Activated CD4-positive, alpha-beta T cell treated with anti-CD3 and anti-CD28 coated beads for 36 hours (primary cell): ENCODE measurements around the gene RFX4. TPM values are rescaled to one million over a fixed set of nuclear protein-coding genes. Genes with fewer than 3 reads are reported as not detected.
"Not testable (repeated sequence)": the region's sequence is repeated elsewhere in the genome, so short reads cannot be mapped to it uniquely, and the experiment has no call there.

Source experiments
- ATAC-seq: fragments of 200-7000 bp; cut with Tn5 transposase; one replicate; pipeline ENCODE4 v1.10.0; 2021; ENCODE audit warnings: mild to moderate bottlenecking, moderate library complexity
- CTCF ChIA-PET: fragments of 350-600 bp; sonication (Branson Sonifier 250); formaldehyde crosslinking; loops from one replicate; lab custom pipeline; 2021; ENCODE audit warnings: antibody characterized with exemption; lab: Charles Lee
- POLR2A ChIA-PET: fragments of 350-600 bp; sonication (Branson Sonifier 250); formaldehyde crosslinking; loops from one replicate; lab custom pipeline; 2021; ENCODE audit warnings: antibody characterized with exemption, inconsistent platforms; lab: Charles Lee
- DNase-seq: peaks from one replicate; pipeline ENCODE4 v3.0.0-alpha.2; 2020
- H3K27ac Mint-ChIP-seq: one replicate; pipeline ENCODE4 v1.8.0; 2021; ENCODE audit warnings: mixed read lengths
- H3K27me3 Mint-ChIP-seq: one replicate; pipeline ENCODE4 v1.8.0; 2021; ENCODE audit warnings: mixed read lengths
- H3K36me3 Mint-ChIP-seq: one replicate; pipeline ENCODE4 v1.8.0; 2021; ENCODE audit warnings: low read depth, mixed read lengths
- H3K4me1 Mint-ChIP-seq: one replicate; pipeline ENCODE4 v1.8.0; 2021; ENCODE audit warnings: mixed read lengths
- H3K4me3 Mint-ChIP-seq: one replicate; pipeline ENCODE4 v1.8.0; 2021; ENCODE audit warnings: mild to moderate bottlenecking, moderate library complexity, mixed read lengths
- H3K9me3 Mint-ChIP-seq: one replicate; pipeline ENCODE4 v1.8.0; 2021; ENCODE audit warnings: low read depth, mixed read lengths
- intact Hi-C, 2 experiments: fragments of 100-400 bp; cut with DNase I in 1 of 2; cut with micrococcal nuclease in 1 of 2; formaldehyde crosslinking; loops; one replicate each; pipeline versions ENCODE4 v1.14.2 to v1.15.1; 2022 to 2024; cut with DNase I, micrococcal nuclease
- total RNA-seq, 2 experiments: library from RNA; stranded (reverse); gene quantifications; one replicate each; pipeline ENCODE4 v1.2.3, GENCODE V29; 2021

The RFX4 gene
- total RNA-seq, 2 experiments from 2014 or later: not detected

- DNase-seq: no peak
- no peak overlapping the region for H3K27ac Mint-ChIP-seq
- POLR2A ChIA-PET: no interaction called here
- no peaks in the 10 kb centered on the region for H3K36me3 Mint-ChIP-seq
- no peaks in the 10 kb centered on the region for H3K9me3 Mint-ChIP-seq
- ATAC-seq: no peak
- no peaks in the 10 kb centered on the region for H3K4me1 Mint-ChIP-seq
- CTCF ChIA-PET: interaction anchor here (0.6 kb wide), 1 partner anchor 275 kb away, joined by 3 read pairs; the partner anchor contains the start of gene TMEM263
- H3K27me3 Mint-ChIP-seq: peaks cover 2% of the 10 kb centered on the region
- H3K4me3 Mint-ChIP-seq: no peak overlapping the region
- intact Hi-C loops: loop anchor here (5.0 to 10.0 kb wide), 3 partner anchors 162 to 245 kb away; no protein-coding TSS in a partner anchor
These were observed 97.5 kb downstream of the RFX4 start for GRCh38 chr12:106680280-106680679.

GRCh38 chr12:106681210-106681609 lies 98.4 kb downstream of the RFX4 start:
- POLR2A ChIA-PET: no interaction called here
- H3K27ac Mint-ChIP-seq: no peak overlapping the region
- ATAC-seq: no peak
- H3K36me3 Mint-ChIP-seq: no peaks in the 10 kb centered on the region
- no peak for DNase-seq
- H3K27me3 Mint-ChIP-seq: no peaks in the 10 kb centered on the region
- no peaks in the 10 kb centered on the region for H3K9me3 Mint-ChIP-seq
- CTCF ChIA-PET: no interaction called here
- intact Hi-C loops: loop anchor here (5.0 to 10.0 kb wide), 3 partner anchors 161 to 244 kb away; no protein-coding TSS in a partner anchor
- H3K4me1 Mint-ChIP-seq: no peaks in the 10 kb centered on the region
- no peak overlapping the region for H3K4me3 Mint-ChIP-seq

GRCh38 chr12:106682594-106683234 lies 99.9 kb downstream of the RFX4 start:
- no peak overlapping the region for H3K4me3 Mint-ChIP-seq
- ATAC-seq (no peak), DNase-seq (no peak)
- H3K27me3 Mint-ChIP-seq: no peaks in the 10 kb centered on the region
- ChIA-PET CTCF (interaction anchor here (0.7 kb wide), 2 partner anchors 11 to 169 kb away, joined by 3 to 4 read pairs; no protein-coding TSS in a partner anchor), POLR2A (no interaction called here)
- no peaks in the 10 kb centered on the region for H3K36me3 Mint-ChIP-seq
- H3K4me1 Mint-ChIP-seq: no peaks in the 10 kb centered on the region
- H3K27ac Mint-ChIP-seq: no peak overlapping the region
- no peaks in the 10 kb centered on the region for H3K9me3 Mint-ChIP-seq
- intact Hi-C loops: loop anchor here (5.0 to 10.0 kb wide), 3 partner anchors 160 to 242 kb away; no protein-coding TSS in a partner anchor

GRCh38 chr12:106684497-106684896 lies 101.7 kb downstream of the RFX4 start:
- H3K36me3 Mint-ChIP-seq: no peaks in the 10 kb centered on the region
- H3K4me3 Mint-ChIP-seq: no peak overlapping the region
- H3K9me3 Mint-ChIP-seq: no peaks in the 10 kb centered on the region
- POLR2A ChIA-PET: no interaction called here
- no peak overlapping the region for H3K27ac Mint-ChIP-seq
- CTCF ChIA-PET: no interaction called here
- H3K4me1 Mint-ChIP-seq: no peaks in the 10 kb centered on the region
- H3K27me3 Mint-ChIP-seq: no peaks in the 10 kb centered on the region
- intact Hi-C loops: loop anchor here (5.0 to 10.0 kb wide), 3 partner anchors 158 to 240 kb away; no protein-coding TSS in a partner anchor
- ATAC-seq (no peak), DNase-seq (no peak)

- Mint-ChIP-seq H3K4me3 (no peak overlapping the region), H3K36me3 (no peaks in the 10 kb centered on the region), H3K27me3 (no peaks in the 10 kb centered on the region), H3K9me3 (no peaks in the 10 kb centered on the region), H3K4me1 (no peaks in the 10 kb centered on the region), H3K27ac (no peak overlapping the region)
- ChIA-PET CTCF (interaction anchor here (0.7 kb wide), 1 partner anchor 14 kb away, joined by 3 read pairs; no protein-coding TSS in a partner anchor), POLR2A (no interaction called here)
- ATAC-seq (no peak), DNase-seq (no peak)
- intact Hi-C loops: loop anchor here in 1 of 2 experiments (10.0 kb wide), 1 partner anchor 239 kb away; no protein-coding TSS in a partner anchor
These were observed 102.6 kb downstream of the RFX4 start for GRCh38 chr12:106685381-106685780.

- H3K9me3 Mint-ChIP-seq: no peaks in the 10 kb centered on the region
- H3K4me1 Mint-ChIP-seq: no peaks in the 10 kb centered on the region
- ChIA-PET CTCF (no interaction called here), POLR2A (no interaction called here)
- H3K27me3 Mint-ChIP-seq: no peaks in the 10 kb centered on the region
- no peak overlapping the region for H3K4me3 Mint-ChIP-seq
- H3K27ac Mint-ChIP-seq: no peak overlapping the region
- DNase-seq (no peak), ATAC-seq (no peak)
- no peaks in the 10 kb centered on the region for H3K36me3 Mint-ChIP-seq
- intact Hi-C loops: loop anchor here in 1 of 2 experiments (10.0 kb wide), 1 partner anchor 237 kb away; no protein-coding TSS in a partner anchor
These were observed 104.9 kb downstream of the RFX4 start for GRCh38 chr12:106687672-106688071.

GRCh38 chr12:106690569-106691305 lies 107.9 kb downstream of the RFX4 start:
- Mint-ChIP-seq H3K27ac (no peak overlapping the region), H3K27me3 (no peaks in the 10 kb centered on the region), H3K36me3 (no peaks in the 10 kb centered on the region), H3K4me3 (no peak overlapping the region), H3K9me3 (no peaks in the 10 kb centered on the region), H3K4me1 (no peaks in the 10 kb centered on the region)
- ATAC-seq (no peak), DNase-seq (no peak)
- intact Hi-C loops: no loop called here
- CTCF ChIA-PET: interaction anchor here (1.0 kb wide), 1 partner anchor 229 kb away, joined by 3 read pairs; no protein-coding TSS in a partner anchor
- POLR2A ChIA-PET: no interaction called here

GRCh38 chr12:106692033-106692432 lies 109.2 kb downstream of the RFX4 start:
- POLR2A ChIA-PET, ATAC-seq, DNase-seq, H3K36me3 Mint-ChIP-seq, H3K4me1 Mint-ChIP-seq, H3K27me3 Mint-ChIP-seq, H3K9me3 Mint-ChIP-seq, CTCF ChIA-PET, intact Hi-C loops, H3K27ac Mint-ChIP-seq, H3K4me3 Mint-ChIP-seq: not testable (repeated sequence)

GRCh38 chr12:106692896-106693820 lies 110.4 kb downstream of the RFX4 start:
- ChIA-PET CTCF (interaction anchor here (1.1 kb wide), 1 partner anchor 36 kb away, joined by 3 read pairs; no protein-coding TSS in a partner anchor), POLR2A (no interaction called here)
- Mint-ChIP-seq H3K27me3 (no peaks in the 10 kb centered on the region), H3K4me1 (no peaks in the 10 kb centered on the region), H3K36me3 (no peaks in the 10 kb centered on the region), H3K4me3 (no peak overlapping the region), H3K27ac (no peak overlapping the region), H3K9me3 (no peaks in the 10 kb centered on the region)
- intact Hi-C loops: no loop called here
- DNase-seq (no peak), ATAC-seq (no peak)

- no peak overlapping the region for H3K4me3 Mint-ChIP-seq
- ChIA-PET POLR2A (no interaction called here), CTCF (no interaction called here)
- H3K36me3 Mint-ChIP-seq: peaks cover 3% of the 10 kb centered on the region
- H3K4me1 Mint-ChIP-seq: no peaks in the 10 kb centered on the region
- ATAC-seq (no peak), DNase-seq (no peak)
- intact Hi-C loops: no loop called here
- H3K27ac Mint-ChIP-seq: no peak overlapping the region
- peaks cover 12% of the 10 kb centered on the region for H3K9me3 Mint-ChIP-seq
- no peaks in the 10 kb centered on the region for H3K27me3 Mint-ChIP-seq
These were observed 113.3 kb downstream of the RFX4 start for GRCh38 chr12:106696071-106696470.
